ENCODE data around the gene ORC1.

The ORC1 gene

DNA sequence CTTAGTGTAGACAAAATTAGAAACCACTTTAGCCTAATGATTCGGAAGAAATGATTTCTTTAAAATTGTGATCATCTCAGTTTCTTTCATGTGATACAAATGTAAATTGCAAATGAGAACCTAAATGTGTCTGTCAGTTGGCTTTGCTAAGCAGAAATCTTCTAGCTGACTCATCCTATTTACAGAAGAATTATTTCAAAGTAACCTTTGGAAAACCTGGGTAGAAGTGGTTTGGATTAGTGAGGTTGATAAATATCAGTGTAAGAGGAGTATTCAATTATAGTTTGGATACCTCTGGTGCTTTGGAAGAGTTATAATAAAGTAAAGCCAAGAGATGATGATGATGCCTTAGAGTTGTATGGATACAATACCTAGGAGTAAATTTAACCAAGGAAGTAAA is 75.6 kb downstream of the ORC1 start:
- H3K27ac ChIP-seq (ENCODE audit: low read depth, low read length), result no peak overlapping the region
- no peak overlapping the region for H3K4me2 ChIP-seq (ENCODE audit: low read length)
- no peak overlapping the region for H4K91ac ChIP-seq (ENCODE audit: low read depth, low read length)
- H2BK120ac ChIP-seq (ENCODE audit: insufficient read depth, low read length, poor library complexity), result no peak overlapping the region
- no peak overlapping the region for H4K12ac ChIP-seq (ENCODE audit: low read depth, low read length)
- H2BK5ac ChIP-seq (ENCODE audit: low read depth, low read length, poor library complexity), result no peak overlapping the region
- no peak overlapping the region for H2AFZ ChIP-seq (ENCODE audit: insufficient read depth, low read length, poor library complexity)
- H3K4ac ChIP-seq (ENCODE audit: low read depth, low read length), result no peak overlapping the region
- no peaks in the 10 kb centered on the region for H3K36me3 ChIP-seq (ENCODE audit: control insufficient read depth in 1 of 2, insufficient read depth in 2 of 2, low read length in 2 of 2)
- WGBS (ENCODE audit: extremely low coverage, insufficient coverage, insufficient read length), result no CpG with 5 or more reads among the region's 1 CpG
- DNase-seq, result no peak
- no peak overlapping the region for H4K8ac ChIP-seq (ENCODE audit: low read depth, low read length)
- H3K79me1 ChIP-seq (ENCODE audit: low read length), result no peaks in the 10 kb centered on the region
- no peak overlapping the region for H2AK5ac ChIP-seq (ENCODE audit: low read length)
- H3K9me3 ChIP-seq (ENCODE audit: insufficient read depth, low read depth, low read length), result no peaks in the 10 kb centered on the region
- no peaks in the 10 kb centered on the region for H3K79me2 ChIP-seq (ENCODE audit: control insufficient read depth, insufficient read depth, low read length, poor library complexity)
- no peak overlapping the region for H3K9ac ChIP-seq (ENCODE audit: low read length)
- H3K4me1 ChIP-seq (ENCODE audit: control insufficient read depth in 1 of 2, insufficient read depth in 2 of 2, low read length in 2 of 2), result no peaks in the 10 kb centered on the region
- no peak overlapping the region for H3K4me3 ChIP-seq (ENCODE audit: low read depth, low read length)
- H3K18ac ChIP-seq (ENCODE audit: low read length), result no peak overlapping the region
- no peak overlapping the region for H2BK12ac ChIP-seq (ENCODE audit: low read length)
- H3K27me3 ChIP-seq (ENCODE audit: insufficient read depth, low read length), result no peaks in the 10 kb centered on the region
- H3K23ac ChIP-seq (ENCODE audit: low read length), result no peak overlapping the region
- no peak overlapping the region for H3K14ac ChIP-seq (ENCODE audit: low read length)

GRCh38 chr1:52325786-52326185 is 78.4 kb downstream of the ORC1 start:
- Histone ChIP-seq H3K9ac (ENCODE audit: low read length) (no peak overlapping the region), H3K4ac (ENCODE audit: low read depth, low read length) (no peak overlapping the region), H3K36me3 (ENCODE audit: control insufficient read depth in 1 of 2, insufficient read depth in 2 of 2, low read length in 2 of 2) (no peaks in the 10 kb centered on the region), H2BK12ac (ENCODE audit: low read length) (no peak overlapping the region), H4K8ac (ENCODE audit: low read depth, low read length) (no peak overlapping the region), H2BK120ac (ENCODE audit: insufficient read depth, low read length, poor library complexity) (no peak overlapping the region), H3K79me1 (ENCODE audit: low read length) (no peaks in the 10 kb centered on the region), H2AK5ac (ENCODE audit: low read length) (no peak overlapping the region), H3K14ac (ENCODE audit: low read length) (no peak overlapping the region), H3K4me1 (ENCODE audit: control insufficient read depth in 1 of 2, insufficient read depth in 2 of 2, low read length in 2 of 2) (no peaks in the 10 kb centered on the region), H2BK5ac (ENCODE audit: low read depth, low read length, poor library complexity) (no peak overlapping the region), H4K12ac (ENCODE audit: low read depth, low read length) (no peak overlapping the region), H3K27me3 (ENCODE audit: insufficient read depth, low read length) (no peaks in the 10 kb centered on the region), H2AFZ (ENCODE audit: insufficient read depth, low read length, poor library complexity) (no peak overlapping the region), H3K79me2 (ENCODE audit: control insufficient read depth, insufficient read depth, low read length, poor library complexity) (no peaks in the 10 kb centered on the region), H3K4me2 (ENCODE audit: low read length) (no peak overlapping the region), H3K23ac (ENCODE audit: low read length) (no peak overlapping the region), H3K4me3 (ENCODE audit: low read depth, low read length) (no peak overlapping the region), H3K27ac (ENCODE audit: low read depth, low read length) (no peak overlapping the region), H3K18ac (ENCODE audit: low read length) (no peak overlapping the region), H4K91ac (ENCODE audit: low read depth, low read length) (no peak overlapping the region), H3K9me3 (ENCODE audit: insufficient read depth, low read depth, low read length) (no peaks in the 10 kb centered on the region)
- DNase-seq, result no peak
- no CpG with 5 or more reads among the region's 5 CpGs for WGBS (ENCODE audit: extremely low coverage, insufficient coverage, insufficient read length)

DNA sequence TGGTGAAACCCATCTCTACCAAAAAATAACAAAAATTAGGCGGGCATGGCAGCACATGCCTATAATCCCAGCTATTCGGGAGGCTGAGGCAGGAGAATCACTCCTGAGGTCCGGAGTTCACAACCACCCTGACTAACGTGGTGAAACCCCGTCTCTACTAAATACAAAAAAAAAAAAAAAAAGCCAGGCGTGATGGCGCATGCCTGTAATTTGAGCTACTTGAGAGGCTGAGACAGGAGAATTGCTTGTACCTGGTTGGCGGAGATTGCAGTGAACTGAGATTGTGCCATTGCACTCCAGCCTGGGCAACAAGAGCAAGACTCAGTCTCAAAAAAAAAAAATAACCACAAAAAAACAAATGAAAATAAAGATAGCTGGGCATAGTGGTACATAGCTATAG is 80.5 kb downstream of the ORC1 start:
- Histone ChIP-seq H4K8ac (ENCODE audit: low read depth, low read length) (no peak overlapping the region), H3K36me3 (ENCODE audit: control insufficient read depth in 1 of 2, insufficient read depth in 2 of 2, low read length in 2 of 2) (no peaks in the 10 kb centered on the region), H4K12ac (ENCODE audit: low read depth, low read length) (no peak overlapping the region), H3K27ac (ENCODE audit: low read depth, low read length) (no peak overlapping the region), H3K23ac (ENCODE audit: low read length) (no peak overlapping the region), H3K9ac (ENCODE audit: low read length) (no peak overlapping the region), H2AK5ac (ENCODE audit: low read length) (no peak overlapping the region), H3K4me3 (ENCODE audit: low read depth, low read length) (no peak overlapping the region), H3K27me3 (ENCODE audit: insufficient read depth, low read length) (no peaks in the 10 kb centered on the region), H2AFZ (ENCODE audit: insufficient read depth, low read length, poor library complexity) (no peak overlapping the region), H2BK120ac (ENCODE audit: insufficient read depth, low read length, poor library complexity) (no peak overlapping the region), H3K4ac (ENCODE audit: low read depth, low read length) (no peak overlapping the region), H3K14ac (ENCODE audit: low read length) (no peak overlapping the region), H3K9me3 (ENCODE audit: insufficient read depth, low read depth, low read length) (no peaks in the 10 kb centered on the region), H3K4me1 (ENCODE audit: control insufficient read depth in 1 of 2, insufficient read depth in 2 of 2, low read length in 2 of 2) (no peaks in the 10 kb centered on the region), H3K18ac (ENCODE audit: low read length) (no peak overlapping the region), H3K79me2 (ENCODE audit: control insufficient read depth, insufficient read depth, low read length, poor library complexity) (no peaks in the 10 kb centered on the region), H4K91ac (ENCODE audit: low read depth, low read length) (no peak overlapping the region), H2BK5ac (ENCODE audit: low read depth, low read length, poor library complexity) (no peak overlapping the region), H3K4me2 (ENCODE audit: low read length) (no peak overlapping the region), H3K79me1 (ENCODE audit: low read length) (no peaks in the 10 kb centered on the region), H2BK12ac (ENCODE audit: low read length) (no peak overlapping the region)
- DNase-seq, result no peak
- WGBS (ENCODE audit: extremely low coverage, insufficient coverage, insufficient read length), result no CpG with 5 or more reads among the region's 8 CpGs

Measured in trophoblast cell (in vitro differentiated cells and primary cell).